HepG2 (cell line): ENCODE results near the gene ELAVL4. TPM values are rescaled to one million over a fixed set of nuclear protein-coding genes. Genes with fewer than 3 reads are reported as not detected.

Experiments
- ATAC-seq: fragments of 200-7000 bp; cut with Tn5 transposase; 3 replicates; pipeline ENCODE4 v1.9.1; 2020; ENCODE audit warnings: mild to moderate bottlenecking, moderate library complexity
- BruUV-seq: library from RNA; stranded (reverse); fragments of 400-500 nt; replicated peaks from 2 replicates; lab custom pipeline; 2021; lab: Mats Ljungman, UMichigan
- CTCF ChIA-PET: fragments of 300-600 bp; formaldehyde crosslinking; extraction: SDS; loops from one replicate; lab custom pipeline; 2021; ENCODE audit warnings: low total read pairs, inconsistent platforms, low intra/inter-chr PET ratio; lab: Yijun Ruan, JAX
- POLR2A ChIA-PET: fragments of 350-600 bp; sonication (Branson Sonifier 250); formaldehyde crosslinking; loops from one replicate; lab custom pipeline; 2020; ENCODE audit warnings: antibody characterized with exemption, inconsistent platforms; lab: Yijun Ruan, JAX
- DNase-seq: peaks from one replicate; pipeline ENCODE4 v3.0.0-alpha.2; 2015; ENCODE audit warnings: low spot score
- FAIRE-seq: peaks from 3 replicates; lab custom pipeline; 2011; peaks lifted over from hg19 to GRCh38; lab: Jason Lieb, UNC
- H2AFZ ChIP-seq: one replicate; pipeline ENCODE4 v1.6.1; 2011; ENCODE audit warnings: low read length, inconsistent platforms
- H3K27ac ChIP-seq: fragments of 300-600 bp; 3 replicates; pipeline ENCODE4 v1.8.0; 2011; ENCODE audit warnings: mixed run types, mild to moderate bottlenecking, mixed read lengths, low read length, inconsistent platforms; ENCODE audit not compliant: insufficient read depth; ENCODE audit errors: extremely low read length
- H3K27me3 ChIP-seq, 2 experiments: fragments of 200-600 bp in 1 of 2; 2 replicates in 1 of 2; 3 replicates in 1 of 2; pipeline versions ENCODE4 v1.6.0 to v1.8.0; 2011; ENCODE audit warnings: low read length in 2 of 2, mild to moderate bottlenecking in 2 of 2, moderate library complexity in 2 of 2, inconsistent platforms in 1 of 2; ENCODE audit not compliant: insufficient read depth in 2 of 2, control insufficient read depth in 1 of 2
- H3K36me3 ChIP-seq, 2 experiments: fragments of 200-600 bp in 1 of 2; replicated peaks in 1 of 2; 2 replicates in 1 of 2; 3 replicates in 1 of 2; pipeline versions ENCODE4 v1.5.1 to v1.8.0; 2011; ENCODE audit warnings: low read length in 2 of 2, inconsistent platforms in 1 of 2; ENCODE audit not compliant: insufficient read depth in 2 of 2, control insufficient read depth in 1 of 2
- H3K4me1 ChIP-seq: 2 replicates; pipeline ENCODE4 v1.5.1; 2012; ENCODE audit warnings: low read length, inconsistent platforms; ENCODE audit not compliant: insufficient read depth
- H3K4me2 ChIP-seq: 2 replicates; pipeline ENCODE4 v1.6.0; 2011; ENCODE audit warnings: low read depth, low read length, inconsistent platforms
- H3K4me3 ChIP-seq, 3 experiments: fragments of 200-600 bp in 1 of 3; sonication (generic), shearing (Covaris generic) in 1 of 3; replicated peaks in 1 of 3; 2 replicates each; pipeline ENCODE4 v1.5.1; 2011 to 2016; ENCODE audit warnings: low read length in 3 of 3, inconsistent platforms in 2 of 3, low read depth in 2 of 3, mild to moderate bottlenecking in 2 of 3, control low read depth in 1 of 3, mixed read lengths in 1 of 3; ENCODE audit not compliant: insufficient read depth in 1 of 3
- H3K79me2 ChIP-seq: one replicate; pipeline ENCODE4 v1.6.1; 2011; ENCODE audit warnings: low read length, inconsistent platforms; ENCODE audit not compliant: insufficient read depth
- H3K9ac ChIP-seq: 2 replicates; pipeline ENCODE4 v1.6.0; 2011; ENCODE audit warnings: mild to moderate bottlenecking, low read depth, low read length, inconsistent platforms; ENCODE audit not compliant: insufficient read depth
- H3K9me3 ChIP-seq: 2 replicates; pipeline ENCODE4 v1.5.1; 2012; ENCODE audit warnings: mild to moderate bottlenecking, low read length
- H4K20me1 ChIP-seq: 2 replicates; pipeline ENCODE4 v1.6.0; 2011; ENCODE audit warnings: inconsistent platforms, mild to moderate bottlenecking, low read length, moderate library complexity; ENCODE audit not compliant: insufficient read depth
- ARID2 ChIP-seq: sonication (generic); formaldehyde crosslinking; IDR thresholded peaks from 2 replicates; pipeline ENCODE4 v1.8.1; 2022; ENCODE audit warnings: mild to moderate bottlenecking, missing genetic modification reagents, borderline replicate concordance
- ARNT ChIP-seq: fragments of 450-650 bp; IDR thresholded peaks from 2 replicates; pipeline ENCODE4 v1.6.1; 2017
- ELK4 ChIP-seq: sonication (generic); formaldehyde crosslinking; IDR thresholded peaks from 2 replicates; pipeline ENCODE4 v1.9.0; 2021; ENCODE audit warnings: missing genetic modification reagents, borderline replicate concordance
- ETV5 ChIP-seq: IDR thresholded peaks from 2 replicates; pipeline ENCODE4 v1.6.1; 2018; ENCODE audit warnings: missing biosample characterization, missing genetic modification reagents, inconsistent platforms, borderline replicate concordance
- HMG20A ChIP-seq: IDR thresholded peaks from 2 replicates; pipeline ENCODE4 v1.6.1; 2016; ENCODE audit warnings: borderline replicate concordance
- HOXA5 ChIP-seq: sonication (generic); formaldehyde crosslinking; IDR thresholded peaks from 2 replicates; pipeline ENCODE4 v1.4.0; 2020; ENCODE audit warnings: missing genetic modification reagents
- JUND ChIP-seq: sonication (generic); formaldehyde crosslinking; IDR thresholded peaks from 2 replicates; pipeline ENCODE4 v1.8.0; 2022; ENCODE audit warnings: mild to moderate bottlenecking, missing genetic modification reagents
- MED8 ChIP-seq: sonication (generic); formaldehyde crosslinking; IDR thresholded peaks from 2 replicates; pipeline ENCODE4 v1.8.1; 2023; ENCODE audit warnings: mild to moderate bottlenecking, missing genetic modification reagents; ENCODE audit not compliant: insufficient replicate concordance
- RBFOX2 ChIP-seq: fragments of 200-400 bp; formaldehyde crosslinking; IDR thresholded peaks from 2 replicates; pipeline ENCODE4 v1.6.1; 2017; ENCODE audit warnings: low read depth, mild to moderate bottlenecking, low read length
- UBTF ChIP-seq: sonication (generic); formaldehyde crosslinking; IDR thresholded peaks from 2 replicates; pipeline ENCODE4 v1.4.0; 2020; ENCODE audit warnings: mild to moderate bottlenecking, missing genetic modification reagents
- ZFP1 ChIP-seq: IDR thresholded peaks from 2 replicates; pipeline ENCODE4 v1.6.1; 2016
- ZNF20 ChIP-seq: sonication (generic); formaldehyde crosslinking; IDR thresholded peaks from 2 replicates; pipeline ENCODE4 v1.4.0; 2020; ENCODE audit warnings: mild to moderate bottlenecking, moderate library complexity, missing genetic modification reagents
- ZNF263 ChIP-seq: sonication (generic); formaldehyde crosslinking; IDR thresholded peaks from 2 replicates; pipeline ENCODE4 v1.4.0; 2020; ENCODE audit warnings: missing genetic modification reagents
- ZNF776 ChIP-seq: sonication (generic); formaldehyde crosslinking; IDR thresholded peaks from 2 replicates; pipeline ENCODE4 v1.4.0; 2020; ENCODE audit warnings: mild to moderate bottlenecking, missing genetic modification reagents
- WGBS: methylation state at CpG from one replicate; pipeline ENCODE4 v1.1.6; 2017; ENCODE audit warnings: low lambda C conversion rate; 5-methylcytosine and 5-hydroxymethylcytosine counted together
- in situ Hi-C: cut with HindIII; loops from 2 replicates; pipeline ENCODE4 v1.10.0; 2017; ENCODE audit warnings: low pct_unique_long_range_greater_than_20kb; ENCODE audit not compliant: extremely low pct_ligation_motif_present
- intact Hi-C: fragments of 100-400 bp; cut with micrococcal nuclease; formaldehyde crosslinking; loops from one replicate; pipeline ENCODE4 v1.10.0; 2022; ENCODE audit not compliant: unreplicated experiment
- polyA plus RNA-seq, 8 experiments: library from polyadenylated mRNA; depleted of rRNA in 3 of 8; stranded (reverse) in 7 of 8; unstranded in 1 of 8; fragments of >200 nt; fragmentation: Illumina TruSeq in 4 of 8; extraction: Trizol in 4 of 8; gene quantifications; 2 replicates each; pipeline versions ENCODE4 v1.2.1 to v1.2.3, GENCODE V29; 2011 to 2016; ENCODE audit warnings: low read depth in 4 of 8, missing spikeins in 1 of 8, mixed read lengths in 1 of 8; ENCODE audit not compliant: insufficient read depth in 1 of 8
- total RNA-seq, 5 experiments: library from RNA; depleted of rRNA; stranded (reverse); fragments of >200 nt; fragmentation: Illumina TruSeq; extraction: Trizol; gene quantifications; 2 replicates each; pipeline ENCODE4 v1.2.3, GENCODE V29; 2016; ENCODE audit warnings: low read depth in 1 of 5
- TF ChIP-seq, protein P1 (sequence below): sonication (generic); formaldehyde crosslinking; IDR thresholded peaks from 2 replicates; pipeline ENCODE4 v1.8.0; 2022; ENCODE audit warnings: missing genetic modification reagents, mild to moderate bottlenecking, moderate library complexity, borderline replicate concordance
- TF ChIP-seq, protein P2 (sequence below): sonication (generic); formaldehyde crosslinking; conservative IDR thresholded peaks from 2 replicates; pipeline ENCODE4 v1.4.0; 2020; ENCODE audit warnings: mild to moderate bottlenecking, missing genetic modification reagents, moderate library complexity

ELAVL4 gene
- total and polyA plus RNA-seq, 2 of the 13 experiments (the other 11 are each of a cell fraction or from before 2014, with no cell fraction given), result not detected

DNA sequence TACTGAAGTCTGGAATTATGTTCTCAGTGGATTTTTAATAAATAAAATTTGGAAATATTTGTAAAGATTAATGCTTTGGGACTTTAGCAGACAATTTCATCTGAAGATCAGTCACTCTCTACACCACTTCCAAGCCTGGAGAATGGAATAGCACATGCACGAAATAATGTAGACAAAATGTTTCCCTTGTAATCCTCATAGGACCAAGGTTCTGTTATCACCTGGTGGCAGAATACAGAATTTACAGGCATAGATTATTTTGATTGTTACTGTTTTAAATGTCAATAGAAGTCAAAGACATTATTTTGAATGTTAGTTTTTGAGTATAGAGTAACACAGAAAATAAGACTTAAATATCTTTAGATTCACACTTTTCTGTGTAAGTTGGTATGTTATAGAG is 9.1 kb upstream of the ELAVL4 start:
- ATAC-seq (no peak), FAIRE-seq (no peak), DNase-seq (no peak)
- Histone ChIP-seq H3K79me2 (no peaks in the 10 kb centered on the region), H3K36me3 (no peaks in the 10 kb centered on the region), H3K27ac (no peak overlapping the region), H3K4me1 (no peaks in the 10 kb centered on the region), H3K4me2 (no peak overlapping the region), H4K20me1 (no peaks in the 10 kb centered on the region), H3K4me3 (no peak overlapping the region), H2AFZ (no peak overlapping the region), H3K9me3 (no peaks in the 10 kb centered on the region), H3K9ac (no peak overlapping the region), H3K27me3 (no peaks in the 10 kb centered on the region)
- in situ Hi-C loops (no loop called here), intact Hi-C loops (loop anchor here (10.0 kb wide), 1 partner anchor 175 kb away; no protein-coding TSS in a partner anchor)
- WGBS, result 5% methylated on average over 1 of the region's 1 CpG
- no TSS peak for BruUV-seq
- TF ChIP-seq, protein P1, sequence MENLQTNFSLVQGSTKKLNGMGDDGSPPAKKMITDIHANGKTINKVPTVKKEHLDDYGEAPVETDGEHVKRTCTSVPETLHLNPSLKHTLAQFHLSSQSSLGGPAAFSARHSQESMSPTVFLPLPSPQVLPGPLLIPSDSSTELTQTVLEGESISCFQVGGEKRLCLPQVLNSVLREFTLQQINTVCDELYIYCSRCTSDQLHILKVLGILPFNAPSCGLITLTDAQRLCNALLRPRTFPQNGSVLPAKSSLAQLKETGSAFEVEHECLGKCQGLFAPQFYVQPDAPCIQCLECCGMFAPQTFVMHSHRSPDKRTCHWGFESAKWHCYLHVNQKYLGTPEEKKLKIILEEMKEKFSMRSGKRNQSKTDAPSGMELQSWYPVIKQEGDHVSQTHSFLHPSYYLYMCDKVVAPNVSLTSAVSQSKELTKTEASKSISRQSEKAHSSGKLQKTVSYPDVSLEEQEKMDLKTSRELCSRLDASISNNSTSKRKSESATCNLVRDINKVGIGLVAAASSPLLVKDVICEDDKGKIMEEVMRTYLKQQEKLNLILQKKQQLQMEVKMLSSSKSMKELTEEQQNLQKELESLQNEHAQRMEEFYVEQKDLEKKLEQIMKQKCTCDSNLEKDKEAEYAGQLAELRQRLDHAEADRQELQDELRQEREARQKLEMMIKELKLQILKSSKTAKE, result no peak
- TF ChIP-seq ZNF263 (CRISPR knock-in tag) (no peak), JUND (CRISPR knock-in tag) (no peak), HMG20A (CRISPR knock-in tag) (no peak), ARNT (no peak), RBFOX2 (no peak), UBTF (CRISPR knock-in tag) (no peak), ELK4 (no peak), ZNF20 (CRISPR knock-in tag) (no peak), ARID2 (CRISPR knock-in tag) (no peak), ZFP1 (no peak), MED8 (CRISPR knock-in tag) (no peak), ZNF776 (CRISPR knock-in tag) (no peak), ETV5 (CRISPR knock-in tag) (no peak), HOXA5 (CRISPR knock-in tag) (no peak)
- TF ChIP-seq, protein P2, sequence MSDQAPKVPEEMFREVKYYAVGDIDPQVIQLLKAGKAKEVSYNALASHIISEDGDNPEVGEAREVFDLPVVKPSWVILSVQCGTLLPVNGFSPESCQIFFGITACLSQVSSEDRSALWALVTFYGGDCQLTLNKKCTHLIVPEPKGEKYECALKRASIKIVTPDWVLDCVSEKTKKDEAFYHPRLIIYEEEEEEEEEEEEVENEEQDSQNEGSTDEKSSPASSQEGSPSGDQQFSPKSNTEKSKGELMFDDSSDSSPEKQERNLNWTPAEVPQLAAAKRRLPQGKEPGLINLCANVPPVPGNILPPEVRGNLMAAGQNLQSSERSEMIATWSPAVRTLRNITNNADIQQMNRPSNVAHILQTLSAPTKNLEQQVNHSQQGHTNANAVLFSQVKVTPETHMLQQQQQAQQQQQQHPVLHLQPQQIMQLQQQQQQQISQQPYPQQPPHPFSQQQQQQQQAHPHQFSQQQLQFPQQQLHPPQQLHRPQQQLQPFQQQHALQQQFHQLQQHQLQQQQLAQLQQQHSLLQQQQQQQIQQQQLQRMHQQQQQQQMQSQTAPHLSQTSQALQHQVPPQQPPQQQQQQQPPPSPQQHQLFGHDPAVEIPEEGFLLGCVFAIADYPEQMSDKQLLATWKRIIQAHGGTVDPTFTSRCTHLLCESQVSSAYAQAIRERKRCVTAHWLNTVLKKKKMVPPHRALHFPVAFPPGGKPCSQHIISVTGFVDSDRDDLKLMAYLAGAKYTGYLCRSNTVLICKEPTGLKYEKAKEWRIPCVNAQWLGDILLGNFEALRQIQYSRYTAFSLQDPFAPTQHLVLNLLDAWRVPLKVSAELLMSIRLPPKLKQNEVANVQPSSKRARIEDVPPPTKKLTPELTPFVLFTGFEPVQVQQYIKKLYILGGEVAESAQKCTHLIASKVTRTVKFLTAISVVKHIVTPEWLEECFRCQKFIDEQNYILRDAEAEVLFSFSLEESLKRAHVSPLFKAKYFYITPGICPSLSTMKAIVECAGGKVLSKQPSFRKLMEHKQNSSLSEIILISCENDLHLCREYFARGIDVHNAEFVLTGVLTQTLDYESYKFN (CRISPR knock-in tag), result no peak
- POLR2A ChIA-PET, result no interaction called here
- CTCF ChIA-PET, result no interaction called here
